COLO668 (cell line): ENCODE measurements around the gene ZNF761.
A peak's percentile ranks its signal among the peaks of the same experiment; 100 is the strongest.
"Not testable (repeated sequence)": the region's sequence is repeated elsewhere in the genome, so short reads cannot be mapped to it uniquely, and the experiment has no call there.

Experiments used
- DNase-seq: peaks from one replicate; lab custom pipeline; 2025; ENCODE audit not compliant: unreplicated experiment; lab: John Stamatoyannopoulos, UW

Gene ZNF761

DNA sequence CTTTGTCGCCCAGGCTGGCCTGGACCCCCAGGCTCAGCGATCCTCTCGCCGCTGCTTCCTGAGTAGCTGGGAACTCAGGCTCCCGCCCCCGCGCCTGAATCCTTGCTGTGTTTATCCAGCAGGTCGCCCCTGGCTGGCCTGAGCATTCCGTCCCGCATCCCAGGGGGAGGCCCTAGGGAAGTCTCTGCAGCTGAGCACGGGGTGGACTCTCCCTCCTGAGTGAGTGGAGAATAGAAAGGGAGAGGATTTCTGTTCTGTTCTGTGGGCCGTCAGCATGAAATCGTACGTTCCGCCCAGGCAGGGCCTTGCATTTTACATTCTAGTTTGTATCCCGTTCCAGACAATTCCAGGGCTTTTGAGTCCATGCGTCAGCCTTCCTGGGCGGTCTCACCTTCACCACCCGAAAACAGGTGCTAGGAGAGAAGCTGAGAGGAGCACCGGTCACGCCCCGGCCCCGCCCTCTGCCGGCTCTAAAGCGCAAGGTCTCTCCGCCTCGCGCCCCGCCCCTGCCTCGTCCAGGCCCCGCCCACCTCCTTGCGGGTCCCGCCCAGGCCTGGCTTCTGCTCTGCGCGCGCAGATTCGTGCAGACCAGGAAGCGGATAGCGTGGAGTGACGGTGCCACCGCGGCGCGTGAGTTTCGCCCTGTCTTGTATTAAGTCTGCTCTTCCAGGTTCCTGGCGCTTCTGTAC is at the start of gene ZNF761:
Gene ZNF761, plus strand, starts transcription at position 586 of the 689 bp plus-strand sequence. CDS start 15,285 bp downstream, outside the sequence.
- peak; percentile 97 for DNase-seq

DNA sequence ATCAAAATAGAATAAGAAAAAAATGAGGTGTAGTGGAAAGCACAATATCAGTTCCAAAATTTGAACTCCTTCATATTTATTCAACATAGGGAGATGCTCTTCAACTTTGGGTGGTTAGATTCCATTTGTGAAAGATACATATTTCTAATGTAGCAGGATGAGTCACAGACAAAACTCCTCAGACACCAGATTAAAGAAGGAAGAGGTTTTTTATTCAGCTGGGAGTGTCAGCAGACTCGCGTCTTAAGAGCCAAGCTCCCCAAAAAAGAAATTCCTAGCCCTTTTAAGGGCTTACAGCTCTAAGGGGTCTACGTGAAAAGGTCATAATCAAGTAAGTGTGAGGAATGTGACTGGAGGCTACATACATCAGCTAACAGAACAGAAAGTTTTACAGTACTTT is 43.6 kb upstream of the ZNF761 start:
- DNase-seq, result no peak

GRCh38 chr19:53388904-53389303 is 42.9 kb upstream of the ZNF761 start:
- no peak for DNase-seq

DNA sequence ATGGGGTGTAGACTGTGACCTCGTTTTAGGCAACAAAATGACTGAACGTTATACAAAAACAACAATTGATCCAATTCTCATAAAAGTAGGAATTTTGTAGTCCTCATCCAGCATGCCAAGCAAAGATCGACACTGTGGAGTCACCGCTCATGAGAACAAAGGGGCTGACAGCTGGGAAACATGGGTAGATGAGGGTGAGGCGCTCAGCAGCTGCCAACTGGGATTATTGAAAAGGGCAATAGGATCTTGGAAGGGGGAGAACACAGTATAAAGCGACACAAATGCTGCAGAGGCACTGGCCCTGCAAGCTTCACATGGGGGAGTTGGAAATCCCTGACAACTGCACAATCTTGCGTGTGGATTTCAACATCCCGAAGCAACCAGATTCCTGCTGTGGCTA is 42.2 kb upstream of the ZNF761 start:
- DNase-seq, result no peak

DNA sequence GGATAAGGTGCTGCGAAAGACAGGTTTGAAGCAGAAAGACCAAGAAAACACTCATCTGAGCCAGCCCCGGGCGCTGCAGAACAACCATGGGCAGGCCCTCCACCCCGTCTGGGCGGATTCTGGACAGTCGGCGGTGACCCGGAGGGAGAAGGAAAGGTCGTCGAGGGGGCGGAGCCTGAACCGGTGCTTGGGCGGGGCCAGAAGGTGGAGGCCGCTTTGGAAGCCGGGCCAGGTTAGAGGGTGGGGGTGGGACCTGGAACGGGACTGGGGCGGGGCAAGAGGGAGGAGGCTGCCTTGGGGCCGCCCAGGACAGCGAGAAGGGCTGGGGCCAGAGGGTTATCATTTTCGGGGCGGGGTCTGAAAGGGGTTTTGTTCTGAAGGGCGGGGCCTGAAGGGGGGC is 41.8 kb upstream of the ZNF761 start:
- no peak for DNase-seq

DNA sequence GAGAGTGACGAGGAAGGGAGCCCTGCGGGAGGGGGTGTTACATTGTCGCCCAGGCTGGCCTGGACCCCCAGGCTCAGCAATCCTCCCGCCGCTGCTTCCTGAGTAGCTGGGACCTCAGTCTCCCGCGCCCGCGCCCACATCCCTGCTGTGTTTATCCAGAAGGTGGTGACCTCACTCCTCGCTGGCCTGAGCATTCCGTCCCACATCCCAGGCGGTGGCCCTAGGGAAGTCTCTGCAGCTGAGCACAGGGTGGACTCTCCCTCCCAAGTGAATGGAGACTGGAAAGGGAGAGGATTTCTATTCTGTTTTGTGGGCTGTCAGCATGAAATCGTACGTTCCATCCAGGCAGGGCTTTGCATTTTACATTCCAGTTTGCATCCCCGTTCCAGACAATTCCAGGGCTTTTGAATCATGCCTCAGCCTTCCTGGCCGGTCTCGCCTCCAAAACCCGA is 37.2 kb upstream of the ZNF761 start:
- peak; percentile 32 for DNase-seq

- DNase-seq, result peak; percentile 93
Measured at GRCh38 chr19:53394974-53395839, 36.6 kb upstream of the ZNF761 start, which contains the start of gene ZNF765. Gene ZNF765, plus strand, starts transcription at chr19:53395149. Its CDS starts 2,867 bp downstream, at chr19:53398016.

- DNase-seq, result not testable (repeated sequence)
Measured at GRCh38 chr19:53395840-53396524, 35.8 kb upstream of the ZNF761 start.

GRCh38 chr19:53396525-53396868 is 35.3 kb upstream of the ZNF761 start:
- no peak for DNase-seq

GRCh38 chr19:53397918-53398317 is 33.9 kb upstream of the ZNF761 start:
- not testable (repeated sequence) for DNase-seq

DNA sequence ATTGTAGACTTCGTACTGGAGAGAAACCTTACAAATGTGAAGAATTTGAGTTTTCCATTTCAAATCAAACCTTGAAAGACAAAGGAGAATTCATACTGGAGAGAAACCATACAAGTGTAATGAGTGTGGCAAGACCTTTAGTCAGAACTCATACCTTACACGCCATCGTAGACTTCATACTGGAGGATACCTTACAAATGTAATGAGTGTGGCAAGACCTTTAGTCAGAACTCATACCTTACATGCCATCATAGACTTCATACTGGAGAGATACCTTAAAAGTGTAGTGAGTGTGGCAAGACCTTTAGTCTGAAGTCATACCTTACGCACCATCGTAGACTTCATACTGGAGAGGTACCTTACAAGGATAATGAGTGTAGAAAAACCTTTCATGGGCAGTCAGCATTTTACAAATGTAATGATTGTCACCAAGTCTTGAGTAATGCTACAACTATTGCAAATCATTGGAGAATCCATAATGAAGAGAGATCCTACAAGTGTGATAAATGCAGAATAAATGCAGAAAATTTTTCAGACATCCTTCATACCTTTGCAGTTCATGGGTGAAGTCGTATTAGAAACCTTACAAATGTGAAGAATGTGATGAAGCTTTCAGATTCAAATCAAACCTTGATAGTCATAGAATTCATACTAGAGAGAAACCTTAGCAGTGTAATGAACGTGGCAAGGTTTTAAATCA is 22.1 kb upstream of the ZNF761 start:
- no peak for DNase-seq

GRCh38 chr19:53420520-53421315 is 11.1 kb upstream of the ZNF761 start:
- DNase-seq, result peak; percentile 1

DNA sequence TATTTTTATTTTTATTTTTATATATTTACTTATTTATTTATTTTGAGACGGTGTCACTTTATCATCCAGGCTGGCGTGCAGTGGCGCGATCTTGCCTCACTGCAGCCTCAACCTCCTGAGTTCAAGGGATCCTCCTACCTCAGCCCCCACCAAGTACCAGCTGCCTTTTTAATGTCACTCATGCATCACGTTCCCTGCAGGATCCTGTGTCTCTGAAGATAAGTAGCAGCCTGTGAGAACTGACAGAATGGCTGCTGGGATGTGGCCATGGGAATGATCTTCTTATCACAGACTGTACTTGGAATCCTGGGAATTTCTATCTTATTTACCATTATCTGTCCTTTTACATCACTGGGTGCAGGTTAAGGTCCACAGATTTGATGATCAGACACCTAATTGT is 9.2 kb upstream of the ZNF761 start:
- no peak for DNase-seq

GRCh38 chr19:53423074-53423473 is 8.7 kb upstream of the ZNF761 start:
- DNase-seq, result not testable (repeated sequence)

GRCh38 chr19:53423680-53424079 is 8.1 kb upstream of the ZNF761 start:
- peak; percentile 0 for DNase-seq

DNA sequence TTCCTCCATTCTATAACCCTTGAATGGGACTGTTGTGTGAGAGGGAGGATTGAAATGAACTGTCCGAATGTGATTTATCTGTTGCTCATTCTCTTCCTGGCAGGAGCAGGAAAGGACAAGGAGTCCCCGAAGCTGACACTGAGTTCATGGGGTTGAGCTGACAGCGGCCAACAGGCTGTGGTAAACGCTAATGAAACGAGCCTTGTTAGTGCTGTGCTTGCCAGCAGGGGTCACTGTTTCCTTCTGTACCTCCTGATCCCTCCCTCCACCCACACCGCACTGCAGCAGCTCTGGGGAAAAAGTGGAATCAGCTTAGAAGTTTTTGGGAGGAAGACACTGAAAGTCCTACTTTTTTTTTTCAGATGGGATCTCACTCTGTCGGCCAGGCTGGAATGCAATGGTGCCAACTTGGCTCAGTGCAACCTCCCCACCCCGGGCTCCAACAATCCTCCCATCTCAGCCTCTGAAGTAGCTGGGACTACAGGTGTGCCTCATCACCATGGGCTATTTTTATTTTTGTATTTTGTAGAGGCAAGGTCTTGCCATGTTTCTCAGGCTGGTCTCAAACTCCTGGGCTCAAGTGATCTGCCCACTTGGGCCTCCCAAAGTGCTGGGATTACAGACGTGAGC is 6.7 kb upstream of the ZNF761 start:
- DNase-seq, result peak; percentile 62

- DNase-seq, result peak; percentile 24
Measured at GRCh38 chr19:53432088-53432661, 391 bp downstream of the ZNF761 start.

DNA sequence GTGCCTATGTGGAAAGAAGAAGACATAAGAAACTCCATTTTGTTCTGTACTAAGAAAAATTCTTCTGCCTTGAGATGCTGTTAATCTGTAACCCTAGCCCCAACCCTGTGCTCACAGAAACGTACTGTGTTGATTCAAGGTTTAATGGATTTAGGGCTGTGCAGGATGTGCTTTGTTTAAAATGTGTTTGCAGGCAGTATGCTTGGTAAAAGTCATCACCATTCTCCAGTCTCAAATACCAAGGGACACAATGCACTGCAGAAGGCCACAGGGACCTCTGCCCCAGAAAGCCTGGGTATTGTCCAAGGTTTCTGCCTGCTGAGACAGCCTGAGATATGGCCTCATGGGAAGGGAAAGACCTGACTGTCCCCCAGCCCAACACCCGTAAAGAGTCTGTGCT is 12.0 kb downstream of the ZNF761 start:
- DNase-seq, result not testable (repeated sequence)

GRCh38 chr19:53447196-53447595 is 15.4 kb downstream of the ZNF761 start:
- DNase-seq, result not testable (repeated sequence)
